AG09319 (cell line): ENCODE results near the gene FMN2.

Experiments
- DNase-seq: peaks from one replicate; pipeline ENCODE4 v3.0.0-alpha.2; 2010; ENCODE audit warnings: low read depth; ENCODE audit errors: extremely low read depth
- CTCF ChIP-seq: IDR thresholded peaks from 2 replicates; pipeline ENCODE4 v1.5.1; 2011; ENCODE audit warnings: low read depth, mild to moderate bottlenecking, inconsistent platforms, low read length, moderate library complexity

FMN2 gene

GRCh38 chr1:240496356-240496755 is 404.7 kb downstream of the FMN2 start:
- DNase-seq: no peak
- no peak for TF ChIP-seq CTCF

GRCh38 chr1:240496941-240497340 is 405.3 kb downstream of the FMN2 start:
- DNase-seq: no peak
- TF ChIP-seq CTCF: no peak

GRCh38 chr1:240497908-240498307 is 406.2 kb downstream of the FMN2 start:
- DNase-seq: no peak

GRCh38 chr1:240498335-240498734 is 406.7 kb downstream of the FMN2 start:
- no peak for DNase-seq
- TF ChIP-seq CTCF: no peak

More at GRCh38 chr1:240497908-240498307, 406.2 kb downstream of the FMN2 start:
- no peak for TF ChIP-seq CTCF

GRCh38 chr1:240499012-240499411 is 407.3 kb downstream of the FMN2 start:
- TF ChIP-seq CTCF: no peak

GRCh38 chr1:240500647-240501046 is 409.0 kb downstream of the FMN2 start:
- TF ChIP-seq CTCF: no peak
- no peak for DNase-seq

More at GRCh38 chr1:240499012-240499411, 407.3 kb downstream of the FMN2 start:
- no peak for DNase-seq

GRCh38 chr1:240501115-240501514 is 409.4 kb downstream of the FMN2 start:
- TF ChIP-seq CTCF: no peak
- no peak for DNase-seq

GRCh38 chr1:240503036-240503435 is 411.4 kb downstream of the FMN2 start:
- DNase-seq: no peak
- TF ChIP-seq CTCF: no peak
